RWPE2 (cell line): Measurements from ENCODE around the gene TWNK.
"Not testable (repeated sequence)": the region's sequence is repeated elsewhere in the genome, so short reads cannot be mapped to it uniquely, and the experiment has no call there.

ENCODE experiments used
- ATAC-seq: fragments of 200-7000 bp; cut with Tn5 transposase; 3 replicates; pipeline ENCODE4 v1.9.1; 2021; ENCODE audit warnings: low read depth
- DNase-seq: peaks from one replicate; pipeline ENCODE4 v3.0.0-alpha.2; 2020; ENCODE audit warnings: low spot score
- H3K27ac ChIP-seq: fragments of 450-650 bp; 2 replicates; pipeline ENCODE4 v1.5.1; 2017; ENCODE audit warnings: mild to moderate bottlenecking; ENCODE audit not compliant: poor library complexity, severe bottlenecking
- H3K27me3 ChIP-seq: fragments of 250-450 bp; sonication (Bioruptor Pico); 2 replicates; pipeline ENCODE4 v1.5.1; 2021; ENCODE audit warnings: mild to moderate bottlenecking, moderate library complexity; ENCODE audit not compliant: insufficient read depth, poor library complexity, severe bottlenecking
- H3K36me3 ChIP-seq: fragments of 250-450 bp; sonication (Bioruptor Pico); 2 replicates; pipeline ENCODE4 v1.5.1; 2020; ENCODE audit warnings: low read depth, mild to moderate bottlenecking, moderate library complexity
- H3K4me1 ChIP-seq: fragments of 250-450 bp; sonication (Bioruptor Pico); 2 replicates; pipeline ENCODE4 v1.5.1; 2021; ENCODE audit warnings: mild to moderate bottlenecking, moderate library complexity; ENCODE audit not compliant: insufficient read depth, poor library complexity, severe bottlenecking
- H3K4me3 ChIP-seq: fragments of 250-450 bp; sonication (Bioruptor Pico); 2 replicates; pipeline ENCODE4 v1.5.1; 2021; ENCODE audit warnings: mild to moderate bottlenecking, moderate library complexity; ENCODE audit not compliant: severe bottlenecking
- H3K9me3 ChIP-seq: fragments of 250-450 bp; sonication (Bioruptor Pico); 2 replicates; pipeline ENCODE4 v1.5.1; 2021; ENCODE audit warnings: mild to moderate bottlenecking, moderate library complexity; ENCODE audit not compliant: severe bottlenecking
- TF ChIP-seq, protein P1 (sequence below): fragments of 450-650 bp; IDR thresholded peaks from one replicate; pipeline ENCODE4 v1.5.1; 2017; ENCODE audit warnings: mild to moderate bottlenecking, moderate library complexity; ENCODE audit not compliant: poor library complexity, severe bottlenecking

TWNK gene

GRCh38 chr10:100972904-100973535 lies 14.3 kb upstream of the TWNK start:
- DNase-seq = no peak
- Histone ChIP-seq H3K27me3 (no peaks in the 10 kb centered on the region), H3K27ac (no peak overlapping the region), H3K36me3 (no peaks in the 10 kb centered on the region), H3K9me3 (no peaks in the 10 kb centered on the region), H3K4me3 (no peak overlapping the region), H3K4me1 (peaks cover 3% of the 10 kb centered on the region)
- no peak for ATAC-seq
- TF ChIP-seq, protein P1, sequence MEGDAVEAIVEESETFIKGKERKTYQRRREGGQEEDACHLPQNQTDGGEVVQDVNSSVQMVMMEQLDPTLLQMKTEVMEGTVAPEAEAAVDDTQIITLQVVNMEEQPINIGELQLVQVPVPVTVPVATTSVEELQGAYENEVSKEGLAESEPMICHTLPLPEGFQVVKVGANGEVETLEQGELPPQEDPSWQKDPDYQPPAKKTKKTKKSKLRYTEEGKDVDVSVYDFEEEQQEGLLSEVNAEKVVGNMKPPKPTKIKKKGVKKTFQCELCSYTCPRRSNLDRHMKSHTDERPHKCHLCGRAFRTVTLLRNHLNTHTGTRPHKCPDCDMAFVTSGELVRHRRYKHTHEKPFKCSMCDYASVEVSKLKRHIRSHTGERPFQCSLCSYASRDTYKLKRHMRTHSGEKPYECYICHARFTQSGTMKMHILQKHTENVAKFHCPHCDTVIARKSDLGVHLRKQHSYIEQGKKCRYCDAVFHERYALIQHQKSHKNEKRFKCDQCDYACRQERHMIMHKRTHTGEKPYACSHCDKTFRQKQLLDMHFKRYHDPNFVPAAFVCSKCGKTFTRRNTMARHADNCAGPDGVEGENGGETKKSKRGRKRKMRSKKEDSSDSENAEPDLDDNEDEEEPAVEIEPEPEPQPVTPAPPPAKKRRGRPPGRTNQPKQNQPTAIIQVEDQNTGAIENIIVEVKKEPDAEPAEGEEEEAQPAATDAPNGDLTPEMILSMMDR = no peak

GRCh38 chr10:100975397-100975796 lies 11.9 kb upstream of the TWNK start:
- H3K4me3 ChIP-seq, H3K36me3 ChIP-seq, H3K27ac ChIP-seq, H3K4me1 ChIP-seq, H3K9me3 ChIP-seq, DNase-seq, ATAC-seq, H3K27me3 ChIP-seq: not testable (repeated sequence)

- Histone ChIP-seq H3K4me1 (no peaks in the 10 kb centered on the region), H3K36me3 (no peaks in the 10 kb centered on the region), H3K9me3 (no peaks in the 10 kb centered on the region), H3K27ac (no peak overlapping the region), H3K27me3 (no peaks in the 10 kb centered on the region), H3K4me3 (no peak overlapping the region)
- TF ChIP-seq, protein P1 = no peak
- ATAC-seq (no peak), DNase-seq (no peak)
These were observed 10.4 kb upstream of the TWNK start for GRCh38 chr10:100976906-100977305.

- H3K36me3 ChIP-seq = no peaks in the 10 kb centered on the region
- no peak for ATAC-seq
- H3K4me1 ChIP-seq = no peaks in the 10 kb centered on the region
- H3K4me3 ChIP-seq = no peak overlapping the region
- H3K27me3 ChIP-seq = no peaks in the 10 kb centered on the region
- TF ChIP-seq, protein P1 = no peak
- H3K27ac ChIP-seq = no peak overlapping the region
- no peaks in the 10 kb centered on the region for H3K9me3 ChIP-seq
- no peak for DNase-seq
These were observed 9.9 kb upstream of the TWNK start for GRCh38 chr10:100977436-100977835.

DNA sequence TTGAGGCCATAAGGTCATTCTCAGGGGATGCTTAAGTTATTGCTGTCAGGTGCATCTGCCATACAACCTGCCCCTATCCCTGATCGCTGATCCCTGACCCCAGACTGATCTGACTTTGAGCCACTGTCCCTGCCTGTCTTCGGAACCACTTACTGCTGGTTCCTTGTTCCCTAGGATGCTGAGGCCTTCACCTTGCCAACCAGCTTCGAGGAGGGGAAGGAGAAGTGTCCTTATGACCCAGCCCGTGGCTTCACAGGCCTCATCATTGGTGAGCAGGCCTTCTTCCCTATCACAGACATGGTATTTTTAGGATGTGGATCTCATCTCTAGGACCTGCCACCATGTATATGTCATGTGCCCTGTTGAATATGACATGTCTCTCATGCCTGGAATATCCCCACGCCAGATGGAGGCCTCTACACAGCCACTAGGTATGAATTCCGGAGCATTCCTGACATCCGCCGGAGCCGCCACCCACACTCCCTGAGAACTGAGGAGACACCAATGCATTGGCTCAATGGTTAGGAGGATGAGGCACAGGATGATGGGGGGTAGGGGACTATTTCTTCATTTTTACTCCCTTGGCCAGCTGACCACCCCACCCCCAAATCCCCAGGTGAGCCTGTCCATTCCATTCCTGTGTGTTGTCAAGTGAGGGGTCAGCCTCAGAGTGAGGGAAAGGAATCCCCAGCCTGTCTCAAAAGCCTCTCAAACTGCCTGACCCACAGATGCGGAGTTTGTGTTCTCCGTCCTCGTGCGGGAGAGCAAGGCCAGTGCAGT lies 9.0 kb upstream of the TWNK start:
- DNase-seq (no peak), ATAC-seq (no peak)
- no peak overlapping the region for H3K4me3 ChIP-seq
- H3K27ac ChIP-seq = no peak overlapping the region
- H3K4me1 ChIP-seq = no peaks in the 10 kb centered on the region
- H3K36me3 ChIP-seq = no peaks in the 10 kb centered on the region
- TF ChIP-seq, protein P1 = no peak
- no peaks in the 10 kb centered on the region for H3K27me3 ChIP-seq
- H3K9me3 ChIP-seq = no peaks in the 10 kb centered on the region
